ENCODE data around the gene PMVK.
A peak's percentile ranks its signal among the peaks of the same experiment; 100 is the strongest.

Gene PMVK

DNA sequence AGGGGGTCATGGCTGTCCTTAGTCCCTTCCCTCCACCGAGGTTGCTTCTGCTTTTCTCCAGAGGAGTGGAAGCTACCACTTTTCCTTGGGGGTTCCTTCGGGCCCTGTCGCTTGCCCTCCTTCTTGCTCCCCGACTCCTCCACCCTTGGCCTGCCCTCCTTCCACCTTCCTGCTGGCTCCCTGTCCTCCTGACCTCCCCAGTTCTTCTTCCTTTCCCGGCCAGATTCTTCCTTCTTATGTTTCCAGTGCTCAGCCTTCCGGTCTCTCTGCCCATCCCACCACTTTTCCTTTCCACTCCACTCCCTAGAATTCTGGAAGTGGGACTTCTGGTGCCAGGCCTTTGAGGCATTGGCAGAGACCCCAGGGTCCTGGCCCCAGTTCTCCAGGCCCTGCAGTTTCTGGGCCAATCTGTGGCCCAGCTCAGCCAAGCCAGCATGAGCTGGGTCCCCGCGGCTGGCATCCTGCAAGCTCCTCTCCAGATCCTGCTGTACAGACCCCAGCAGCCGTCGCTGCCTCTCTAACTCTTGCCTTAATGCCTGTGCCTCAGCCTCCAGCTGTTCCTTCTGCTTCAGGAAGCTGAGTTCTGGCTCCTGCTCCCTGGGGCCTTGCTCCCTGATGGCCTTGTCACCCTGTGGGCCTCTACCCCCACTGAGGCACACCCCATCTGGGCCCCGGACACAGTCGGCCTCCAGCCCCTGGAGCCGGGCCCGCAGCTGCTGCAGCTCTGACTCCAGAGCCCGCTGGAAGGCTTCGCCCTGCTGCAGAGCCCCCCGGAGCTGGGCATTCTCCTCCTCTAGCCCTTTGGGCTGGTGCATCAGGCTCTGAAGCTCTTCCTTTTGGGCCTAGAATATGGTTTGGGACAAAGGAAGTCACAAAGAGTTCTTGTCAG lies 9.7 kb upstream of the PMVK start:
- no peak for DNase-seq (ENCODE audit: low read depth)

DNA sequence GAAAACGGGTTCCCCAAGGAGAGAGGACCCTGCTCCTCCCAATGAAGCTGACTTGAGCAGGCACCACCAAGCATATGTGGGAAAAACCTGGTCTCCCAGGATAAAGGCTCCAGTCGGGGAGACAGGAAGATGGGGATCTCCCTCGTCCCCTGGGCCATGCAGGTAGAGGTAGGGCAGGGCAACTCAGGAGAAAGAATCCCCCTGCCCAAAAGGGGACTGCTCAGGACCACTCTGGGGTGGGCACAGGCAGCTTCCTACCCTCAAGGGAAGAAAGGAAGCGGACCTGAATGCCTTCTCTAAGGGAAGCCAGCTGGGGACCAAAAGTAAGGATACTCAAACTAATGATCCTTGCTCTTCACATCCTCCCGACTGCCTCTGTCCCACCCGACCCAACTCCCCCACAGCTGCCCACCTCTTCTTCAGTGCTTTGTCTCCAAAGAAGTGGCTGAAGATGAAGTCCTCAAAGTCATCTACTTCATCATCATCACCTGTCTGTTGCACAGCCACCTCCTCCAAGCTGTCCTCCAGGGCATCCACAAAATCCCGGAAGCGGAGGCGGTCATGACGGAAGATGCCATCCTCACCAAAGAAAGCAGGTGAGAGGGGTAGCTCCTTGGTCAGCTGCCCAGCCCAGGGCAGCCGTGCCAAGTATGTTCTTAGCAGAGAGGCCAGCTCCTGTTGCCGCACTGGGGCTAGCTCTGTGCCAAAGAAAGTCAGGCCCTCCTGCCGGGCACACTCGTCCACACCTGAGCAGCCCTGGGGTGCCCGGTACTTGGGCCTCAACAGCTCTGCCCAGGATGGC lies 8.8 kb upstream of the PMVK start:
- DNase-seq (ENCODE audit: low read depth), result no peak

DNA sequence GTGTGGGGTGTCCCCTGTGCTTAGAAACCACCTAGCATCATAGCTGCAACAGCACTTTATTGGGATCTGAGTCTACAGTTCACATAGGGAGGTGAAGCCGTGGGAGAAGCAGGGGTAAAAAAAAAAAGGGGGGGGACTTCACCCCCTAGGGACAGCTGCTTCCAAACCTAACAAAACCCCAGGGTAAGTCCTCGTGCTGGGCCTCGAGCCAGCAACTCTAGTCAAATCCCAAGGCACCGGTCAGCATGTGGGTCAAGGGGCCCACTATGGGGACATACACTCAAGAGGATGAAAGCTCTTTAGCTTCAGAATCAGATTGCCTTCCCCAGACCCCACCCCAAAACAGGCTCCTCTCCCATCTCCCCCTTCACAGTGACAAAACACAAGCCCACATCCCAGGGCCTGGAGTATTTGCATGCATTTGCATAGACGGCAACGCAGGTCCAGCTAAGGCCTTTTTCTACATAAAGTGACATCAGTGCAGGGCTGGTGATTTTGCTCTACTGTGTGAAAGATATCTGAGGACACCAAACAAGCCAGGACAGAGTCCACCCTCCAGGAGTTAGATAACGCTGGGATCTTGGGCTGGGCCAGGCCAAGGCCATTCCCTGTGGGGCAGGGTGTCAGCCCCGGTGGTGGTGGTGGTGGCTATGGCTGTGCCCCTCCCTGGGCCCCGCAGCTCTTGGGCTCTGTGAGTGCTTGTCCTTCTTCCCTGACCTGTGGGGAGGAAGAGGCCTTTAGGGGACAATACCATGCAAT lies 8.1 kb upstream of the PMVK start:
- DNase-seq (ENCODE audit: low read depth), result no peak

DNA sequence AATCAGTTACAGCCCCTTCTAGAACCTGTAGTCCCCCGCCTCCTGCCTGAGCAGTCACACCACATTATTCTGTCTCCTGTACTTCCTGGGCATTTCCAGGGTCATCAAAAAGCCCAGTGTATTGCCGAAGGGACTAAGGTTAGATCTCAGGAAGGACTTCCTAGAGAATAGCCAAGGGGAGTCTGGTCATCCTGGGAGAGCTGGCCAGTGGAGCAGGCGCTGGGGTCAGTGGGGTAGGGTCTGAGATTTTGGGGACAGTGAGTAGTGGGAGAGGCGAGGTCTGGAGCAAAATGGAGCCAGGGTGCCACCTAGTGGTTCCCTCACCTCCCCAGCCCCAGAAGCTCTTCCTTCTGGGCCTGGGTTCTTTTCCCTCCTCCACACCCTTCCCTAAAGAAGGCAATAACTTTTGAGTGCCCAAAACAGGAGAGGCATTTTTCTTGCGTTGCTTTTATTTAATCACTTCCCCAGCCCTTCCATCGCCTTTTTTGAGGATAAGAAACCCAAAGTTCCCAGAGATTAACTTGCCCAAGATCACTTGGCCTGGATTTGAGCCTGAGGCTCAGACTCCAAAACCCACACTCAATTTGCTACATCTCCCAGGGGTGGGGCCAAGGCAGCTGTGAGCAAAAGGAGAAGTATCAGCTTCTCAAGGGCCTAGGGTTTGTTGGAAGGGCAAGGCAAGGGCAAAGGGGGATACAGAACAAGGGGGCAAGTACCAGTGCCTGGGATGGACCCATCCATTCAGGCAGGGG lies 7.3 kb upstream of the PMVK start:
- no peak for DNase-seq (ENCODE audit: low read depth)

DNA sequence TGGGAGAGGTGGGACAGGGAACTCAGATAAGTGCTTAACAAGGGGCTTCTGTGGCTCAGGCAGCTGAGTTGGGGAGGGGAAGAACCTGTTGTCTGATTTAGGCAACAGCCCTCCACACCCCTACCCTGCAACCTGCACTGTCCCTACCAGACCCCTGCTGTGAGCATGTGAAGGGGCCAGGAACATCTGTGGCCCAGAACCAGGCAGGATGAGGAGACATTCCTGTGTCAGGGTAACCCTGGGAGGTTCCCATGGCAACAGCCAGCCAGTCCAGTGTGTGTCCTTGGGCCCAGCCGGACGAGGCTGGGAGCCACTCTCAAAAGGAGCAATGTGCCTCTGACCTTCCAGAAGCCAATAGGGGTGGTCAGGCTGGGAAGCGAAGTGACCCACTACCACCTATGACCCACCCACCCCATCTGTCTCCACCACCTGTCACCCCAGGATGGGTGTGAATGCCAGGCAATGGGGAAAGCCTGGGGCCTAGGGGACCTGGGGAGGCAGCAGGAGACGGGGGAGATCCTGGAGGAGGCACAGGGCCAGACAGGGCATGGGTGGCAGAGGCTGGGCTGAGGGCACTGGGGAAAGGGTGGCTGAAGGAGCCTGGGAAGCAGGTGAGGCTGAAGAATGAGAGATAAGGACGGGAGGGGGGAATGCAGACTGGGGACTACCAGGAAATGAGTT lies 5.0 kb upstream of the PMVK start:
- DNase-seq (ENCODE audit: low read depth), result no peak

DNA sequence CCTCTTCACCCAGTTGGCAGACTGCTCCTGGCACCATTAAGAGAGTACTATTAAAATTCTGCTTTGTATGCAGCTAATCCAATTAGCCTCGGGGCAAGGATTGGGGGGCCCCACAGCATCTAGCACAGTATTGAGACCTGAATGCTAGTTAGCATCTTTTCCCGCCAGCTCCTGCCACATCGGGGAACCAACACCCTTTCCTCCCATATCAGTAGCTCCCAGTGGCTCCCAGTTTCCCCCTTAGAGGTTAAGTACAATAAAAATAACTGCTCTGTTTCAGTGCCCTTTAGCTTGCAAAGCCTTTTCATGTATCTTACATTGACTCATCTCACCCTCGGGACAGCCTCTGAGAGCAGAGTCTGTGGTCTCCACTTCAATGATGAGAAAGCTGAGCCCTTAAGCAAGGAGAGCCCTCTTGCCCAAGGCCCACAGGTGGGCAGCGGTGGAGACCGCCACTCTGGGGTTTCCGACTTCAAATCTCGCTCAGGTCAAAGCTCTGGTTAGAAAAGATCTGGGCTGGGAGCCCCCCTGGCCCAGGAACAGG lies 4.2 kb upstream of the PMVK start:
- DNase-seq (ENCODE audit: low read depth), result no peak

DNA sequence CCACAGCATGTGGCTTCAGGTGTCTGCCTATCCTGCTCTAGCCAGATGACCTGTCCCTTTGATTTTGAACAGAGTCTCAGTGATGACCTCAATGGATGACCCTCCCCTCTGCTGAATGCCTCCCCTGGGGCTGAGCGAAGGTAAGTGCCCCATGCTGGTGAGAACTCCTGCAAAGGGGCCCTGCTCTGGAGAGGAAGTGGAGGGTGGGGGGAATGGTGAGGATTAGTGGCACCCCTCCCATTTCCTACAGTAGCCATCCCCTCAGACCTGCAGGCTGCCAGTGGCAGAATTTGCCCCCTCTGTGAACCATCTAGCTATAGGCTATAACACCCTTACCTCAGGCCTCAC lies 3.7 kb upstream of the PMVK start:
- no peak for DNase-seq (ENCODE audit: low read depth)

DNA sequence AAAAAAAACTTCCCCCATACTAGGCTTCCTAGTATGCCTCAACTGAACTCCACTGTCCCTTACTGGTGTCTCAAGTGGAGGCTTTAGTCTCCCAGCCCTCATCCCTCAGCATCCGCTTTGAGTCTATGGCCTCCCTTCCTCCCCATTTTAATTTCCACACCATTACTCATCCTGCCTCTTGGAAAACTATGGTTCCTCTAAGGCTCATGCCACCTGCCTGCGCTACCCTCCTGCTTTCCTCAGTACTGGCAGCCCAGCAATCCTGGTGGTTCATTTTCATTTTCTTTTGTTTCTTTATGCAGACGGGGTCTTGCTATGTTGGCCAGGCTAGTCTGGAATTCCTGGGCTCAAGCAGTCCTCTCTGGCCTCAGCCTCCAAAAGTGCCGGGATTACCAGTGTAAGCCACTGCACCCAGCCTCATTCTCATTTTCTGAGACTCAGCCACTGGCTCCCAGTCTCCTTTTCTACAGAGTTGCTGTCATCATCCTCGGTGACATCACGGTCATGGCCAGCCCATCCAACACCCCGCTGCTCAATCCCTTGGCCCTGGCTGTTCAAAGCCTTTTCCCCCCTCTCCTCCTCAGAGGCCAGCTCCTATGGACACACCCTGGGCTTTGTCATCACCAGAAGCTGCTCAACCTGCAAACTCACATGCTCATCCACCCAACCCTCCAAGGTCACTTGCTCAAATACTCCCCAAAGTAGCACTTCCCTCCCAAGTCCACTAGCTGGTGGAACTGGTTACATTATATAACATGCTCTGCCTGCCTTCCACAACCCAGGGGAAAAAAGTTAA lies 2.3 kb upstream of the PMVK start:
- DNase-seq (ENCODE audit: low read depth), result no peak

DNA sequence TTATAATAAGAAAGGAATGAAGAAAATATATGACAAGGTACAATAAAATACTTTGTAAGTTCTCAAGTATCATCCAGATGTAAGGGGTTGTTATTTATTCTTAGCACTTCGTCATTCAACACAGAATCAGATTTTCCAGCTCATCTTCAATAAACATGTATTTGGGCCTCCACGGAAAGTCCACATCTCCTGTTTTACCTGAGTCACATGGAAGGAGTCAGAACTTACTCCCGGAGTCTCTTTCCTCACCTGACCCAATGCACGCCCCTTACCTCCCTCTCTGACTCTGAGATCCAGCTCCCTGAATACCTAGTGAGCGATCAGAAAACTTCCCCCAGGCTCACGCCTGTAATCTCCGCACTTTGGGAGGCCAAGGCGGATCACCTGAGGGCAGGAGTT lies 1.5 kb upstream of the PMVK start:
- no peak for DNase-seq (ENCODE audit: low read depth)

DNA sequence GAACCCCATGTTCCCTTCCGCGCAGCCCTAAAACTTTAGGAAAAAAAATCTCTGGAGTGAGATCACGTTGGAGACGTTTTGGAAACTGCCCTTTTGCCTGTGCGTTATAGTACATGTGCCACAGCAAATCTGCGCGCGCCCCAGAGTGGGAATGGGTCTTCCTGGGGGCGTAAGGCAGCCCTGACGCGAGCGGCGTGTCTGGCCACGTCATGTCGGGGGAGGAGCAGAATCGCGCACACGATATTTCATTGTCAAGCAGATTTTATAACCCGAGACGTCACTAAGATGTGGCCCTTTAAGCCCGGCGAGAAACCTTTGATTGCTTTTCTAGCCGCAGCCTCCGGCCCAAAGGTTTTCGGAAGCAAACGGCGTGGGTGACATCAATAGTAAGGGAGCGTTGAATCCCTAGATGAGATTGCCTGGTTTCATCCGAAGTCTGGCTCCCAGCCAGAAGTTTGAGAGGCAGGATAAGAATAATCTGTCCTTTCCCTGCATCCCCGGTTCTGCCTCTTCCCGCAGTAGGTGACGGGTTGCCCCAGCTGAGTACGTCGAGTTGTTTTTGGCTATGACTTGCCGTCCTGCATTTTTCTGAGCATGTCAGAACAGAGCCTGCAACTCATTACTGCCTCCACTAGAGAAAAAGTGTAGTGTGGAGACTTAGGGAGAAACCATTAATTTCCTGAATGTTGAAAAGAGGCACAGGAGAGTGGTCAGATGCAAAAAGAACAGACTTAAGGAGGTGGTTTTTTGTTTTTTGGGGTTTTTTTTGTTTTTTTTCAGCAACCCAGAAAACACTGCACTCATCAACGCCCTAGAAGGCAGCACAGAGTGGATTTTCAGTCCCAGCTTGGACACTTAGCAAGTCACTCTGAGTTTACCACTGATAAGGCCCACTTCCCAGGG lies 817 bp upstream of the PMVK start:
- DNase-seq (ENCODE audit: low read depth), result peak; percentile 77

DNA sequence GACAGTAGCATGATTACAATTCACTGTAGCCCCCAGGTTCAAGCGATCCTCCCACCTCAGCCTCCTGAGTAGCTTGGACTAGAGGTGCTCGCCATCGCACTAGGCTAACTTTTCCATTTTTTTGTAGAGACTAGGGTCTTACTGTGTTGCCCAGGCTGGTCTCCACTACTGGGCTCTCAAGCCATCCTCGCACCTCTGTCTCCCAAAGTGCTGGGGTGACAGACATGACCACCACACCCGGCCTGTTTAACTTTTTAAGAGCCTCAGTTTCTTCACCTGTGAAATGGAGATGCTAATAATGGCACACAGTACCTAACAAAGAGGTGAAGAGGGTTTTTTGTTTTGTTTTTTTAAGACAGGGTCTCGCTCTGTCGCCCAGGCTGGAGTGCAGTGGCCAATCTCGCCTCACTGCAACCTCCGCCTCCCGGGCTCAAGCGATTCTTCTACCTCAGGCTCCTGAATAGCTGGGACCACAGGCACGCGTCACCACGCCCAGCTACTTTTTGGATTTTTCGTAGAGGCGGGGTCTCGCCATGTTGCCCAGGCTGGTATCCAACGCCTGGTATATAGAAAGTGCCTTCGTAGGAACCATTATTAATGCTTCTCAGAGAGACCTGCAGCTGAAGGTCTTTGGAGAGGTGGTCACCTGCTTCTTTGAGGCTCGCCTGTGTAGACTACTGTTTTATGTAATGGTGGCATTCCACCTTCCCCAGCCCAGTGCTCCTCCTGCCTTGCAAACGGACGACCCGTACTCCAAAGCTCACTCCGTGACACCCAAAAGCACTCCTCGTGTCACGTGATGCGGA lies 567 bp downstream of the PMVK start:
- no peak for DNase-seq (ENCODE audit: low read depth)

DNA sequence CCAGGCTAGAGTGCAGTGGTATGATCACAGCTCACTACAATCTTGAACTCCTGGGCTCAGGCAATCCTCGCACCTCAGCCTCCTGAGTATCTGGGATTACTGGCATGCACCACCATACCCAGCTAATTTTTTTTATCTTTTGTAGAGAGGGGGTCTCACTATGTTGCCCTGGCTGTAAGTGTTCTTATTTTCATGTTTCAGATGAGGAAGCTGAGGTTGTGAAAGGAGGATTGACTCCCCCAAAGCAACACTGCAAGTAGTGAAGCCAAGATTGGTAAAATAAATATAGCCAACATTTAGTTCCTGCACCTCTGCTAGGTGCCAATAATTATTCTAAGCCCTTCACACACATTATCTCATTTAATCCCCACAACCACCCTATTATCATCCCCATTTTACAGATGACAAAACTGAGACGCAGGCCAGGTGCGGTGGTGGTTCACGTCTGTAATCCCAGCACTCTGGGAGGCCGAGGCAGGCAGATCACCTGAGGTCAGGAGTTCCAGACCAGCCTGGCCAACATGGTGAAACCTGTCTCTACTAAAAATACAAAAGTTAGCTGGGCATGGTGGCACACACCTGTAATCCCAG lies 2.1 kb downstream of the PMVK start:
- no peak for DNase-seq (ENCODE audit: low read depth)

DNA sequence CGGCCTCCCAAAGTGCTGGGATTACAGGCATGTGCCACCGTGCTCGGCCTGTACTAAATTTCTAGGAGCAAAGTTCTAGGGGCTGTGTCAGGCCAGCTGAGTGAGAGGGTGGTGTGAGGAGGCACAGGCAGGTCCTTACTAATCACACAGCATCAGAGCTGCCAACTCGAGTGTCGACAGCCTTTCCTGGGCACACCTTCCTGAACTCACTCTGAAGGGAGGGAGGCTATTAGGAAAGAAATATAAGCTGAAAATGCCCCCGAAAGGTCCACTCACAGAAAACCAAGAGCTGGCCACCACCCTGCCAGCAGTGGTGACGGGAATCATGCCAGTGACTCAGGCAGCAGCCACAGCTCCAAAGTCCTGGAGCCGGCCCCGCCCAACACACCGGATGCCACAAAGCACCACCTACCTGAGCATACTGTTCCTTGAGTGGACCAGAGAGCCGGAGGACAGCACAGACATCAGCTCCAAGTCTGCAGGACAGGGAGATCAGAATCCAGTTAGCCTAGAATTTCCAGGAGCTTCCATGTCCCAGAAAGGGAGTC lies 4.5 kb downstream of the PMVK start:
- DNase-seq (ENCODE audit: low read depth), result no peak

DNA sequence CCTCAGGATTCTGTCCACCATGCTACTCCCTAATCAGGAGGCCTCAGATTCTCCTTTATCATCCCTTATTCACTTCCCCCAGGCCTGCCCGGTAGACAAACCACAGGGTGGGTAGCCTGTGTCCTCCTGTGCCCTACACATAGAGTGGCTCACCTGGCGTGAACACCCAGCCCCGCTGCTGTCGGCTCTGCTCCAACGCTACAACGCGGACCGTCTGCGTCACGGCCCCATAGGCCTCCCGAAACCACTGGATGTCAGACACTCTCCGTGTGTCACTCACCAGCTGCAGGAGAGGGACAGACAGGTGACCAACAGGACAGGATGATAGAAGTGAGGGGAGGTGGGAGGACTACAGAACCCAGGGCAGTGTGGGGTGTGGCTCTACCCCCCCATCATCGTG lies 10.3 kb downstream of the PMVK start:
- DNase-seq (ENCODE audit: low read depth), result no peak

DNA sequence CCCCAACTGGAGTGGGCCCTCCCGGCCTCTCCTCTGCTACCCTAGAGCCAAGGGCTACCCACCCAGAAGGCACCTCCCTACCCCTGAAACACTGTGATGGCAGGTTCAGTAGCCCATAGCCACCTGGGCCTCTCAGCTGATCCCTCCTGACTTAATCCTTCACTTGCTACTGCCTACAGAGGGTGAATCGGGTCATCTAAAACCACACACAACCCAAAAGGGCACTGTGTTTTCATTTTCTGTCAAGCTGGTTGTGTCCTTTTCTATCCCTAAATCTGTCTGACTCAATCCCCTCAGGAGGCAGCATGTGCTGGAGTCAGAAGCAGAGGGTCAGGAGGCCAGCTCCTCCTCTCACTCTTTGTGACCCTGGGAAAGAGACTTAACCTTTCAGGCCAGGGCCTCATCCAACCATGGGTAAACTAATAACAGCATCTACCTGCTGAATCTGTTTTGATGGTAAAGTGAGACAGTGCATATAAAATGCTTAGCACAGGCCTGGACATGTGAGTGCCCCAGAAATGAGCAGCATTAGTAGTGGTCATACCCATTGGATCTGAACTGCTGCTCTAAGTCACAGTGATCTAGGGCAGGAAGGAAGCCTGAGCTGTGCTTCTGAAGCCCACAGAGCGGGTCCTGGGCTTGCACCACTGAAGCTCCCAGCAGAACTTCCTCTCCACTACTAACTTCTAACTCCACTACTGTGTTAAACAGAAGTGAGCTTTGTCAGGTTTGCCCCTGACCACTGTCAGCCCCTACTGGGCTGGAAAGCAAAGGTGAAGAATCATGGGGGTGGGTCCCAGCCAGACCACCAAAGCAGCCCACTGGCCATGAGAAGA lies 11.0 kb downstream of the PMVK start:
- no peak for DNase-seq (ENCODE audit: low read depth)

DNA sequence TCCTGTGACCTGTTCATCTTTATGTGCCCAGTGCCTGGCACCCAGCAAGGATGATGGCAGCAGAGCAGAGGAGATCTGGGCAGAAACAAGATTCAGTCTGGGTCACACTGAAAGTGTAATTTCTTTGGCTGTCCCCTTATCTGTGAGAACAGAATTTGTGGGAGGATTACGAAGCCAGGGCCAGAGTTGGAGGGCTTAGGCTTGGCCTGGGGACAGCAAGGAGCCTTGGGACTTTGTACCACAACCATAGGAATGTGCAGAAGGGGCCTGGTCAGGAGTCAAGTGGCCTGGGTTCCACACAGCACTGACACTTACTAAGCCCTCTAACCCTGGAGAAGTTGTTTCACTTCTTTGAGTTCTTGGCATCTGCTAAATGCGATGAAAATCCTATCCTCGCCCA lies 12.8 kb downstream of the PMVK start:
- no peak for DNase-seq (ENCODE audit: low read depth)

DNA sequence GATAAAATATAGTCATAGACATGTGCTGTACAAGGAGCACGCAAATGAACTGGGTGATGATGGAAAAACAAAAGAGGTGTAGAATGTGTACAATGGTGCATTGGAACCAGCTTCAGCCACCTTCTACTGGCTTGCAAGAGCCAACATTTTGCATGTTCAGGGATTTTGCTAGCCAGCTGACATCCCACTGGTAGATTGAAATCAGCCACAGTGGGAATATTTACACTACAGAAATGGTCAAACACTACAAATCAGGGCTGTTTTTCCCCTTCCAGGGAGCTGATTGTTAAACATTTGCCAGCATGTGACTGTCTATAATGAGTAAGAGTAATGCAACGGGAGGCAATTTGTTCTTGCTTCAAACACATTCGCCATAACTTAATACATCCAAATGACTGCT lies 23.2 kb downstream of the PMVK start:
- DNase-seq (ENCODE audit: low read depth), result no peak

Measured in activated T-helper 1 cell treated with Interleukin-2 at 50 U/mL for 16 hours (primary cell).